Vagina (tissue), 2 donors: ENCODE measurements around the gene ARSG.

Source experiments
- POLR2A ChIP-seq, 2 donors: fragments of 450-650 bp; IDR thresholded peaks; one replicate each; pipeline ENCODE4 v1.6.1; 2017; ENCODE audit warnings: antibody characterized with exemption in 2 of 2, mild to moderate bottlenecking in 2 of 2, moderate library complexity in 2 of 2
- POLR2AphosphoS5 ChIP-seq, 2 donors: sonication (generic); formaldehyde crosslinking; IDR thresholded peaks; one replicate each; pipeline ENCODE4 v1.9.0; 2017; ENCODE audit warnings: antibody characterized with exemption in 2 of 2, mild to moderate bottlenecking in 2 of 2, low read depth in 1 of 2; ENCODE audit not compliant: insufficient read depth in 1 of 2
- TF ChIP-seq, protein P1 (sequence below), 3 experiments: fragments of 450-650 bp in 2 of 3; fragments of 200-600 bp in 1 of 3; sonication (generic) in 1 of 3; IDR thresholded peaks; one replicate each; pipeline ENCODE4 v1.5.1; 2017 to 2019; ENCODE audit warnings: antibody characterized with exemption in 3 of 3, mild to moderate bottlenecking in 2 of 3, moderate library complexity in 2 of 3

DNA sequence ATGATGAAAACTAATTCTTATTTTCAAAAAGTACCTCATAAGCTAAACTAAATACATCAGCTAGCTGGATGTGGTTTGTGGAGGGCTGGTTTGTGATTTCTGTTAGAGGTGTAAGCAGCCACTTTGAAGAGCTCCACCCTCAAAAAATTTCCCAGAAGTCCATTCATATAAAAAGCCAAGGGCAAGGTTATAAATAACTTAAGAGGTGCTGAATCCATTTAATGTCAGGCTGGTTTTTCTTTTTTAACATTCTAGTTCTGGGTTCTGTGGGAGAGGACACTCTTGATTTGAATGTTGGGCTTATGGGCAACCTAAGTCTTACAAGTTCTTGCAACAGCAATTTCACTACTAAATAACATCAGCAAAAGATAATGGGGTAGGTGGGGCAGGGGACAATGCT is 169.4 kb downstream of the ARSG start:
- TF ChIP-seq POLR2A (IDR thresholded peaks at IDR 0.05) (no peak), POLR2AphosphoS5 (IDR thresholded peaks at IDR 0.05; ENCODE audit: insufficient read depth in 1 of 2, low read depth in 1 of 2) (no peak)
- TF ChIP-seq, protein P1, sequence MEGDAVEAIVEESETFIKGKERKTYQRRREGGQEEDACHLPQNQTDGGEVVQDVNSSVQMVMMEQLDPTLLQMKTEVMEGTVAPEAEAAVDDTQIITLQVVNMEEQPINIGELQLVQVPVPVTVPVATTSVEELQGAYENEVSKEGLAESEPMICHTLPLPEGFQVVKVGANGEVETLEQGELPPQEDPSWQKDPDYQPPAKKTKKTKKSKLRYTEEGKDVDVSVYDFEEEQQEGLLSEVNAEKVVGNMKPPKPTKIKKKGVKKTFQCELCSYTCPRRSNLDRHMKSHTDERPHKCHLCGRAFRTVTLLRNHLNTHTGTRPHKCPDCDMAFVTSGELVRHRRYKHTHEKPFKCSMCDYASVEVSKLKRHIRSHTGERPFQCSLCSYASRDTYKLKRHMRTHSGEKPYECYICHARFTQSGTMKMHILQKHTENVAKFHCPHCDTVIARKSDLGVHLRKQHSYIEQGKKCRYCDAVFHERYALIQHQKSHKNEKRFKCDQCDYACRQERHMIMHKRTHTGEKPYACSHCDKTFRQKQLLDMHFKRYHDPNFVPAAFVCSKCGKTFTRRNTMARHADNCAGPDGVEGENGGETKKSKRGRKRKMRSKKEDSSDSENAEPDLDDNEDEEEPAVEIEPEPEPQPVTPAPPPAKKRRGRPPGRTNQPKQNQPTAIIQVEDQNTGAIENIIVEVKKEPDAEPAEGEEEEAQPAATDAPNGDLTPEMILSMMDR (IDR thresholded peaks at IDR 0.05) = no peak
